22Rv1 (cell line): Measurements from ENCODE around the gene SUMO2.

Experiments used
- ZFX ChIP-seq: fragments of 450-650 bp; IDR thresholded peaks from 2 replicates; pipeline ENCODE4 v1.6.1; 2017; ENCODE audit warnings: antibody characterized with exemption, borderline replicate concordance
- TF ChIP-seq, protein P1 (sequence below): fragments of 450-650 bp; IDR thresholded peaks from 2 replicates; pipeline ENCODE4 v1.5.1; 2017; ENCODE audit warnings: mild to moderate bottlenecking

GRCh38 chr17:75205037-75205792 is 22.5 kb upstream of the SUMO2 start, which contains the start of gene NUP85:
- TF ChIP-seq, protein P1, sequence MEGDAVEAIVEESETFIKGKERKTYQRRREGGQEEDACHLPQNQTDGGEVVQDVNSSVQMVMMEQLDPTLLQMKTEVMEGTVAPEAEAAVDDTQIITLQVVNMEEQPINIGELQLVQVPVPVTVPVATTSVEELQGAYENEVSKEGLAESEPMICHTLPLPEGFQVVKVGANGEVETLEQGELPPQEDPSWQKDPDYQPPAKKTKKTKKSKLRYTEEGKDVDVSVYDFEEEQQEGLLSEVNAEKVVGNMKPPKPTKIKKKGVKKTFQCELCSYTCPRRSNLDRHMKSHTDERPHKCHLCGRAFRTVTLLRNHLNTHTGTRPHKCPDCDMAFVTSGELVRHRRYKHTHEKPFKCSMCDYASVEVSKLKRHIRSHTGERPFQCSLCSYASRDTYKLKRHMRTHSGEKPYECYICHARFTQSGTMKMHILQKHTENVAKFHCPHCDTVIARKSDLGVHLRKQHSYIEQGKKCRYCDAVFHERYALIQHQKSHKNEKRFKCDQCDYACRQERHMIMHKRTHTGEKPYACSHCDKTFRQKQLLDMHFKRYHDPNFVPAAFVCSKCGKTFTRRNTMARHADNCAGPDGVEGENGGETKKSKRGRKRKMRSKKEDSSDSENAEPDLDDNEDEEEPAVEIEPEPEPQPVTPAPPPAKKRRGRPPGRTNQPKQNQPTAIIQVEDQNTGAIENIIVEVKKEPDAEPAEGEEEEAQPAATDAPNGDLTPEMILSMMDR = 0 out of 2 replicates have a peak, but pooled peaks have one; percentile 16
- no peak for TF ChIP-seq ZFX
